ENCODE results near the gene WTAP.
"Not testable (repeated sequence)": the region's sequence is repeated elsewhere in the genome, so short reads cannot be mapped to it uniquely, and the experiment has no call there.

Gene WTAP

GRCh38 chr6:159729598-159730331, 2.5 kb downstream of the WTAP start:
- DNase-seq, result no peak

DNA sequence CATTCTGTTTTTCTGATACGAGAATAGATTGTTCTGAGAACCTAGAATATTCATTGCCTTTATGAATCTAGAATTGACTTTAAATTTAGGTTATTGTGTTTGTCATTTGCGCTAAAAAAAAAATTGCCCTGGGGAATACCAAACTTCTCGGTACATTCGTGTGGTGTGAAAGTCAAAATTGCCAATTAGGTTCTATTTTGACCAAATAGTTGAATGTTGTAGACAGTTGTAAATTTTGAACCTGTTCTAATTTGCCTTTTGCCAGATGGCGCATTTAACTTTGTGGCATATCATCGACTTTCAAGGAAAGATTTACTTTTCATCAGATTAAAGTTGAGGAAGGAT, 3.0 kb downstream of the WTAP start:
- no peak for DNase-seq

DNA sequence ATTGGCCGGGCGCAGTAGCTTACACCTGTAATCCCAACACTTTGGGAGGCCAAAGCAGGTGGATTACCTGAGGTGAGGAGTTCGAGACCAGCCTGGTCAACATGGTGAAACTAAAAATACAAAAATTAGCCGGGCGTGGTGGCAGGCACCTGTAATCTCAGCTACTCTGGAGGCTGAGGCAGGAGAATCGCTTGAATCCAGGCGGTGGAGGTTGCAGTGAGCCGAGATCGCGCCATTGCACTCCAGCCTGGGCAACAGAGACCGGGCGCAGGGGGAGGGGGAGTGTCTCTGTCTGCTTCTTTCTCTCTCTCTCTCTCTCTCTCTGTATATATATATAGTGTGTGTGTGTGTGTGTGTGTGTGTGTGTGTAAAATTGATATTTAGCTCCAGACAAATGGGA, 5.2 kb downstream of the WTAP start:
- DNase-seq, result not testable (repeated sequence)

DNA sequence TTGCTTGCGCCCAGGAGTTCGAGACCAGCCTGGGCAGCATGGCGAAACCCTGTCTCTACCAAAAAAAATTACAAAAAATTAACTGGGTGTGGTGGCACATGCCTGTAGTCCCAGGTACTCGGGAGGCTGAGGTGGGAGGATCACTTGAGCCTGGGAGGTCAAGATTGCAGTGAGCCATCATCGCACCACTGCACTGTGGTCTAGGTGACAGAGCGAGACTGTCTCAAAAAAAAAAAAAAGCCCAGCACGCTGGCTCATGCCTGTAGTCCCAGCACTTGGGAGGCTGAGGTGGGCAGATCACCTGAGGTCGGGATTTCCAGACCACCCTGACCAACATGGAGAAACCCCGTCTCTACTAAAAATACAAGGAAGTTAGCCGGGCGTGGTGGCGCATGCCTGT, 6.1 kb downstream of the WTAP start:
- DNase-seq, result not testable (repeated sequence)

DNA sequence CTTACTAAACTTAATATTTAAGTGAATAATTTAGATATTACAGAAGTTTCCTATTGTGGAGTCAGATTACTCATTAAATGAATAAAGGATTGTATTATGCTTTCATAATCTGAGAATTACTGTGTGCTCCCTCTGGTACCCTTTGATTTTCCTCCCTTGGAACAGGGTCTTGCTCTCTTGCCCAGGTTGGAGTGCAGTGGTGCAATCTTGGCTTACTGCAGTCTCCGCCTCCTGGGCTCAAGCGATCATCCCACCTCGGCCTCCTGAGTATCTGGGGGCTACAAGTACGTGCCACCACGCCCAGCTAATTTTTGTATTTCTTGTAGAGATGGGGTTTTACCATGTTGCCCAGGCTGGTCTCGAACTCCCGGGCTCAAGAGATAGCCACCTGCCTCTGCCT, 9.6 kb downstream of the WTAP start:
- no peak for DNase-seq

DNA sequence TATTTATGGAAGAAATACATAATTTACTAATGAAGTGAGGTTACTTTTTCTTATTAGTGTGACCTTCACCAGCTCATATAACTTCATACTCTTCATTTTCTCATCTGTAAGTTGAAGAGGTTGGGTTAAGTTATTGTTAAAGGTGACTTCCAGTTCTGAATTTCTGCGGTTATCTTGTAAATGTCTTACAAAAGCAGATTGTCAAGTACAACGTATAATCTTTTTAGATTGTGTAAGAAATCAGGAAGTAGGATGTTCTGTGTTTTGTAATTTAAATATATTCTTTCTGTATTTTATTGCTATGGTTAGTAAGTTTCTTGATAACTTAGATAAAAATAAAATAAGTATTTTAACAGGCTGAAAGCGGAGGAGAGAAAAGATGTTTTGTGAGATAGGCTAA, 12.0 kb downstream of the WTAP start:
- DNase-seq, result no peak

- DNase-seq, result no peak
Measured at GRCh38 chr6:159742165-159742564, 14.9 kb downstream of the WTAP start.

DNA sequence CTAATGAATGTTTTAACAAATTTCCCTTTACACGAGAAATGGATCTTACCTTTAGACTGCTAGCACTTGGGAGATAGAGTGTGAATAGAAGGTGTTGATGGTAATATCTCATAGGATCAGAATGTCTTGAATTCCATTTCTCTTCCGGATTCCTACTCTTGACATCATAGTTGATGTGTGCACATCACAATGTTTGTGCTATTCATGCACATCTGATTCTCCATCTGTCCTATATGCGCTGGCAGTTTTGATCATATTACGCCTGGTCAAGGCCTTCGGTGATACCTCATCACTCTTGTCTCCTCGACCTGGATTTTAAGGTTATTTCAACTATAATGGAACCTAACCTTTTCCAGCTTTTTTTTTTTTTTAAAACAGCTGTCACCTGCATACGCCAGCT, 17.8 kb downstream of the WTAP start:
- no peak for DNase-seq

GRCh38 chr6:159746759-159747158, 19.5 kb downstream of the WTAP start:
- DNase-seq, result no peak

DNA sequence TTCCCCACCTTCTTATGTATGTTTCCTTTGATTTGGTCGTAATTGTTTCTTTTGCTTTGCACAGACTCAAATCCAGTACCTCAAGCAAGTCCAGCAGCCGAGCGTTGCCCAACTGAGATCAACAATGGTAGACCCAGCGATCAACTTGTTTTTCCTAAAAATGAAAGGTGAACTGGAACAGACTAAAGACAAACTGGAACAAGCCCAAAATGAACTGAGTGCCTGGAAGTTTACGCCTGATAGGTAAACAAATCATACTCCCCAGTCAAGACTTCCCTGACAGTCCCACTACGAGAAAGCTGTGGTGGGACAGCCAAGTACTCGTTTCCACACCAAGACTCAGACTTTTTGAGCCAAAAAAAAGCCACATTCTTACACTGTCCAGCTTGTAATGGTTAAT, 20.8 kb downstream of the WTAP start:
- DNase-seq, result not testable (repeated sequence)

- no peak for DNase-seq
Measured at GRCh38 chr6:159751448-159751847, 24.1 kb downstream of the WTAP start.

- no peak for DNase-seq
Measured at GRCh38 chr6:159753081-159753872, 26.0 kb downstream of the WTAP start.

DNA sequence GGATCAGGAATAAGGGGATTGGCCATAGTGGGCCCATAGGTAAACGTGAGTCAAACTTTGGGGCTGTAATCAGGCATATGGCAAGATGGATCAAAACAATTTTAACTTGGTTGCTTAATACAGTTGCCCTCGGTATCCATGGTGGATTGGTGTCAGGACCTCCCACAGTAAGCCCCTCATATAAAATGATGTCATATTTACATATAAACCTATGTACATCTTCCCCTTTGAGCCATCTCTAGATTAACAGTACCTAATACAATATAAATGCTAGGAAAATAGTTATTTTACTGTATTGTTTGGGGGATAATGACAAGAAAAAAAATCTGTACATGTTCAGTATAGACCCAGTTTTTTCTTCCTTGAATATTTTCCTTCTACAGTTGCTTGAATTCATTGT, 27.1 kb downstream of the WTAP start:
- DNase-seq, result no peak

- no peak for DNase-seq
Measured at GRCh38 chr6:159754959-159755914, 27.9 kb downstream of the WTAP start.

- no peak for DNase-seq
Measured at GRCh38 chr6:159756508-159756907, 29.2 kb downstream of the WTAP start.

DNA sequence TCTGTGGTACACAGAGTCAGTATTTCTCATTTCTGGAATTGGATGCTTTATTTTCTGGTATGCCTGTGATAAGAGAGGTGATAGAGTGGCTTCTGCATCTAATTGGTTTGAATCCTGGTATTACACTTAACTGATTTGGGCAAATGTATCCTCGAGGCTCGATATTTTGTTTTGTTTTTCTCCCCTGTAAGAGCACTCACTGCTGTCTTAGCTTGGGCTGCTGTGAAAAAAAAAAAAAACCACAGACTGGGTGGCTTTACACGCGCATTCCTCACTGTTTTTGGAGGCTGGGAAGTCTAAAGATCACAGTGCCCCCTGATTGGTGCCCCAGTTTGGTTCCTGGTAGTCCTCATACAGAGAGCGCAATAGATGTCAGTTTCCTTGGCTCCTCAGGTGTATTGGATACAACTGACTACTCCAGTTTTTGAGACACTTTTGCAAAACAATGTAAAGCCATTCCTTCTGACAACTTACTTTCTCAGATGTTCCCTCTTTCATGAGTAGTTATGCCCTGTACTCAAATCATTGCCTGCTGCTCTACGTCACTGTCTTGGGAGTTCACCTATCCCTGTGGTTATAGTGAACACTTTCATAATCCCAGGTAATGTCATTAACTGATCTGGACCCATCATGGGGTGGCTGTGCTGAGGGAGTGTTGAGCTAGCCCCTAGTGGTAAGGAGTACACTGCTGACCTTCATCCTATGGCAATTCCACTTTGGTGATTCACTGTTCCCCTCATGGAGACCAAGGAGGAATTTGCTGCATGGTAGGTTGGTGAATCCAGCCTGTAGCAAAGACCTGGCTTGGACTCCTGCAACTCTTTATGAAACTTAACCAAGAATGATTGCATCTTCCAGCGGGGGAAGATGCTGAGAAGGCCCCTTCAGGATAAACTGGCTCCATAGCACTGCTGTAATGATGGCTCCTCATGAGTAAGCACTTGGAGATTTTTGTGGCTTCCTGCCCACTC, 31.0 kb downstream of the WTAP start:
- DNase-seq, result no peak

- DNase-seq, result no peak
Measured at GRCh38 chr6:159759645-159760044, 32.3 kb downstream of the WTAP start.

DNA sequence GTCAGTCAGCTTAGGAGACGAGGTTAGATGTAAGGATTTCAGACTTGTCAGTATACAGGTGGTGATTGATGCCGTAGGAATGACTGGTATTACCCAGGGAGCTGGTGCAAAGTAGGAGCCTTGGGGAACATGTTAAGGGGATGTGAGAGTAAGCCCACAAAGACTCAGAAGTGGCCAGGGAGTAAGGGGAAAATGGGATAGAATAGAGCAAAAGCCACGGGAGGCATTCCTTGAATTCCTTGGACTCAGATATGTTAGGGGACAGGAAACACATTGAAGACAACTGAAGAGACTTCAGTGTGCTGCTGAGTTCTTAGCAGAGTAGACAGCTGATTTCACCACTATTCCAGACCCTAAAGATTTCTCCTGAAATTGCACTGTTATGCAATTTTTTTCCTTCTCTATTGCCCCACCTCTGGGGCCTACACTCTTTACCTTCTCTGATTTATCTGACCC, 33.3 kb downstream of the WTAP start:
- DNase-seq, result no peak

- DNase-seq, result peak; percentile 41
Measured at GRCh38 chr6:159761129-159761872, 34.0 kb downstream of the WTAP start.

DNA sequence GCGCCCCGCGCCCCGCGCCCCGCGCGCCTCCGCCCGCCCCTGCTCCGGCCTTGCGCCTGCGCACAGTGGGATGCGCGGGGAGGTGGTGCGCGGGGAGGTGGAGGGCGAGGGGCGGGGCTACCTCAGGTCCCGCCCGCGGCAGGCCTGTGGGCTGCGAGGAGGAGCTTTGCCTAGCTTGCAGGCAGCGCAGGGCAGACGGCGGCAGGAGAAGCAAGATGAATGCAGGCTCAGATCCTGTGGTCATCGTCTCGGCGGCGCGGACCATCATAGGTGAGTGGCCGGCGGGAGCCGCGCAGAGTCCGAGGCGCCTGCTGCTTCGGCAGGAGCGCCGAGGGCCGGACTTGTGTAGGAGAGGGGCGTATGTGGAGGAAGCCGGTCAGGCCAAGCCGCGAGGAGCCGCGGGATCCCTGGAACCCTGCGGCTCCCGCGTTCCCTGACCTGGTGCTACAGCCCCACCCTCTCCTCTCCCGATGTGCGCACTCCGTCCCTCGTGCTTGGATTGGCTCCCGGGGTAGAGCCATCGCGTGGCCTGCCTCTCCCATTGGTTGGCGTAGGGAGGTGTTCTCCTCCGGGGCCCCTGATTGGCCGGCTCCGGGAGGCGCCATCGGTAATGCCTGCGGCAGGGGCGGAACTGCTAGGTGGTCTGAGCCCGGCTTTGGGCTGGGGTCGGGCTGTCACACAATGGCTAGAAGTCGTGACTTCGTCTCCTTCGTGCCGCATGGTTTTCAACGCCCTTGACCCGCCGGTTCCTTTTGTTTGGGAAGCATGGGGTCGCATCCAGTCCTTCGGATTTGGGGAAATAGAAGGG, 34.8 kb downstream of the WTAP start, which contains the start of gene ACAT2:
Gene ACAT2 (plus strand): TSS at position 173 of the 808 bp plus-strand sequence. CDS start 43 bp downstream, at position 216.
- DNase-seq, result peak; percentile 95

Measured in stimulated activated CD4-positive, alpha-beta T cell treated with anti-CD3 and anti-CD28 coated beads, Interleukin-15, amount 100 ng/mL, for 24 hours (primary cell).